Activated gamma-delta T cell treated with Interleukin-2 at 50 U/mL for 16 hours (primary cell): Measurements from ENCODE around the gene TEP1.
A peak's percentile ranks its signal among the peaks of the same experiment; 100 is the strongest.
"Not testable (repeated sequence)": the region's sequence is repeated elsewhere in the genome, so short reads cannot be mapped to it uniquely, and the experiment has no call there.

Experiments used
- DNase-seq: peaks from one replicate; pipeline ENCODE4 v3.0.0-alpha.2; 2020

The TEP1 gene

GRCh38 chr14:20386276-20386855 is 26.9 kb downstream of the TEP1 start:
- no peak for DNase-seq

- DNase-seq: no peak
These were observed 28.4 kb downstream of the TEP1 start for GRCh38 chr14:20384886-20385285.

DNA sequence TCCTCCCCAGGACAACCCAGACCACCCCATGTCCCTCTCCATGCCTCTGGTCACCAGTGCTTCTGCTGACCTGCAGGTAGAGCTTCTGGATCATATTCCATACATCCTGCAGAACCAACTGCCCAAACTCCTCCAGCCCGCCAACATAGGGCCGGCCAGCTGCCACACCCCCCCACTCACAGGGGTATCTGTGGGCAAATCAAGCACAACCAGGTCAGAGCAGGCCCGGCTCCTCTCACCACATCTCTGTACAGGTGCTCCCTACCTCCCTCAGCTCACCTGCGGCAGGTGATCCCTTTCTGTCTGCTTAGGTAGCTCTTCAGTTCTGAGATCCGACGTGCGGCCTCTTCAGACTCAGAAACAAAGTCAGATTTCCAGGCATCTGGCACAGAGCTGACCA is 29.0 kb downstream of the TEP1 start:
- no peak for DNase-seq

DNA sequence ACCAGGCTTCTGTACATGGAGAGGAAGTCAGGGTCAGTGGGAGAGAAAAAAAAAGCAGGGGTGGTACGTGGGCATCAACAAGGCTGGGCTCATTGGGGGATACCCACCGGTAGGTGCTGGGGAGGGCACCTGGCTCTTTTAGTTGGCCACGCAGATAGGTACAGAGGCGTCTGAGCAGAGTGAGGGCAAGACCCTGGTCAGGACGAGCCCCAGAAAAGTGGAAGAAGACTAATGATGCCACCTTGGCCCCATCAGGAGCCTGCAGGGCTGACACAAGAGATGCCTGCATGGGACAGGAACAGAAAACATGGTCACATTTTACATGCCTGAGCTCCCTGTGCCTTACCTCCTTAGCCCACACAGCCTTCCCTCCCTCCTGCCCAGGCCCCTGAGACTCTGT is 29.7 kb downstream of the TEP1 start:
- DNase-seq: no peak

- no peak for DNase-seq
These were observed 30.3 kb downstream of the TEP1 start for GRCh38 chr14:20383032-20383431.

- DNase-seq: no peak
These were observed 30.8 kb downstream of the TEP1 start for GRCh38 chr14:20382526-20382925.

GRCh38 chr14:20381341-20381740 is 32.0 kb downstream of the TEP1 start:
- no peak for DNase-seq

- DNase-seq: no peak
These were observed 32.6 kb downstream of the TEP1 start for GRCh38 chr14:20380681-20381080.

DNA sequence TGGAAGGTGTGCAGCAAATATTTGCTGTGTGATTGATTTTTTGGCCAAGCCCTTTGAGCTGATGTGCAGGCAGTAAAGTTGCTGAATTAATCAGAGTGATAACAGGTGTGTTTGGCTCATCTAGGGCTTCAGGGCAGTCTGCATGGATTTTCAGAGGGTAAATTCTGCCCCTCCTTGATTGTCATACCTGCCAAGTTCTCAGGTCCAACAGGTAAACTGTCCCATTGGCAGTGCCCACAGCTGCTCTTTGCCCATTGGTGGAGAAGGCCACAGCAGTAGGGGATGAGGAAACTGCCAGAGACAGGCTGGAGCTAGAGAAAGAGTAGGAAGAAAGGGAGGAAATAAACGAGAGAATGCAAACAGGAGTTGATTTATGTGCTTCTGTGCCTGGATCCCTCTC is 33.6 kb downstream of the TEP1 start:
- no peak for DNase-seq

- no peak for DNase-seq
These were observed 36.1 kb downstream of the TEP1 start for GRCh38 chr14:20377171-20377570.

DNA sequence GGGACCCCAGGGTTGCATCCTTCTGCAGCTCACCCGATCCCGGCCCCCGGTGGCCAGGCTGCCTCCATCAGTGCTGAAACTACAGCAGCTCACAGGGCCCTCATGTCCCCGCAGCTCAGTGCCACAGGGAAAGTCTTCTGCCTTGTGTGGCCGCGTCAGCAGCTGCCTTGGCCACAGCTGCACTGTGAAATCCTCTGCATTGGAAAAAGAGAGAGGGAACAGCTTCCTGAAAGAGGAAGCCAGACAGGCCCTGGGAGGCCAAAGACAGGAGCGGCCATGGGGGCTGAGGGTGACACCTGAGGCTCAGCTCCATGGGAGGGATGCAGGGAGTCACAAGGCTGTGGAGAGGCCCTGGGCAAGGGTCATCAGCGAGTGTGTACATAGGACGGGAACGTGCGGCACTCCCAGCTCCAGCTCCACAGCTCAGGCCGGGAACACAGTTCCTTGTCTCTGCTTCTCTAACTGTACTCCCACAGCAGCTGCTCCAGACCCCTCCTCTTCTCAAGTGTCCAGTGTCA is 37.2 kb downstream of the TEP1 start:
- no peak for DNase-seq

- no peak for DNase-seq
These were observed 37.8 kb downstream of the TEP1 start for GRCh38 chr14:20375471-20375870.

GRCh38 chr14:20372796-20373195 is 40.5 kb downstream of the TEP1 start:
- no peak for DNase-seq

GRCh38 chr14:20365928-20366327 is 47.4 kb downstream of the TEP1 start:
- no peak for DNase-seq

GRCh38 chr14:20358474-20358873 is 54.8 kb downstream of the TEP1 start:
- not testable (repeated sequence) for DNase-seq

DNA sequence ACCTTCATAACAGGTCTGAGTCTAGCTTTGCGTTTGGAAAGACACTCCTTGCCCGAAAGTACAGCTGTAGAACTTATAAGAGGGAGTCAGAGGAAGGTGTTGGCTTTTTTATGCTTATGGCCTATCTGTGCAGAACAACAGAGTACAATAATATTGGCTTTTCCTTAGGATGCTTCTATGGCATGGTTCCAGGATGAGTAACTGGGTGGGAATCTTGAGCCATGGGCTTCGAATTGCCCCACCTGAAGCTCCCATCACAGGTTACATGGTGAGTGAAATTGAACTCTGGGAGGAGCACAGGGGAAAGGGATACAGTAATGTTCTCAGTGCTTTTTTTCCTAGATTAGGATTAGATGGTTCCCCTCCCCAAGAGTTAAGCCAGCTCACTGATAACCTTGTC is 56.9 kb downstream of the TEP1 start:
- no peak for DNase-seq

DNA sequence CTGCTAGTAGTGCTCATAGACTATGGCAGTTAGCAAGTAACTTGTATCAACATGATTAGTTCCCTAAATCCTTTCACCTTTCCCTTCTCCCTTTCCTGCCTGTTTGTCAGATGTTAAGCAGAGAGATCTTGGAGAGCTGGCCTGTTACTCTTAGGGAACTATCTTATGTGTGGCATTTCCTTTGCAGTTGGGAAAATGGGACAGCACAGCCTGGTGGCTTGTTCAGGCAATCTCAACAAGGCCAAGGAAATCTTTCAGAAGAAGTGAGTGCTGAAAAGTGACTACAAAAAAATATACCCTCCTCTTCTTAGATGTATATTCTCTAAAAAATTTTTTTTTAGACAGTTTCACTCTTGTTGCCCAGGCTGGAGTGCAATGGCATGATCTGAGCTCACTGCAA is 62.4 kb downstream of the TEP1 start:
- DNase-seq: no peak

DNA sequence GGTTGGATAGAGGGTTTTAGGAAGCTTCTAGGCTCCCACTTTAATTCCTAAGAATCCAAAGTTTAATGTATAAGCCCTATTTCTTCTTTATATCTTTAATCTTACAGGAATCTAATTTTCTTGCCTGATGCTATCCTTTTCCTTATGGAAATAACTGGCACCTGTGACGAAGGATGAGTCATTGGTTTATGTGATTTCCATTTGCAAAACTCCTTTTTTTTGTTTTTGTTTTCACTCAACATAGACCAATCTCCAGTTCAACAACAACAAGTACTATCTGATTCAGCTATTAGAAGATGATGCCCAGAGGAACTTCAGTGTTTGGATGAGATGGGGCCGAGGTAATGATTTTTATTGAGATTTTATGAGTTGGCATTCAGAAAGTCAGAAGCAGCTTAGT is 63.0 kb downstream of the TEP1 start:
- no peak for DNase-seq

DNA sequence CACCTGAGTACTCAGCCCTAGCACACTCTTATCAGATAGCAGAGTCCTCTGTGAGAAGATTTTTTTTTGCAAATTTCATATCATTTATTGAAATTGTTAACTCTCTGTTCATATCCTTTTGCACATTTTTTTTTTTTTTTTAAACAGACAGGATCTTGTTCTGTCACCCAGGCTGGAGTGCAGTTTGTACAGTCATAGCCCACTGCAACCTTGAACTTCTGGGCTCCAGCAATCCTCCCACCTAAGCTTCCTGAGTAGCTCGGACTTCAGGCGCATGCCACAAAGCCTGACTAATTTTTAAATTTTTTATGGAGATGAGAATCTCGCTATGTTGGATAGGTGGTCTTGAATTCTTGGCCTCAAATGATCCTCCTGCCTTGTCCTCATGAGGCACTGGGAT is 65.6 kb downstream of the TEP1 start:
- no peak for DNase-seq

DNA sequence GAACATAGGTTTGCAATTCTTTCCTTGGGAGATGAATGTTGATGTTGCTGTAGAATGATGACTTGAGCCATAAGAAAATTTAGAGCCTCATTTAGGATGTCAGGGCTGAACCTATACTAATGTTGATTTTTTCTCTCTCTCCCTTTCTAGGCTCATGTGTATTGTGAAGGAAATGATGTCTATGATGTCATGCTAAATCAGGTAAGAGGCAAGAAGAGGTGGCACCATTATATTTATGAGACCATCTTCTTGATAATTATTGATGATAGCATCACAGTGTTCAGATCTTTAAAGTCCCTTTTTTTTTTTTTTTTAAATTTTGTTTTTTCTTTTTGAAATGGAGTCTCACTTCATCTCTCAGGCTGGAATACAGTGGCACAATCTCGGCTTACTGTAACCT is 66.6 kb downstream of the TEP1 start:
- DNase-seq: no peak

- no peak for DNase-seq
These were observed 67.9 kb downstream of the TEP1 start for GRCh38 chr14:20345366-20345765.

GRCh38 chr14:20343862-20344220 is 69.5 kb downstream of the TEP1 start:
- no peak for DNase-seq

- peak; percentile 80 for DNase-seq
These were observed 70.0 kb downstream of the TEP1 start, which contains the start of gene PARP2 for GRCh38 chr14:20343092-20343861. PARP2 (plus strand) TSS chr14:20343635; CDS start chr14:20343642, 7 bp downstream.

GRCh38 chr14:20341646-20342045 is 71.7 kb downstream of the TEP1 start:
- DNase-seq: no peak

- DNase-seq: not testable (repeated sequence)
These were observed 72.3 kb downstream of the TEP1 start for GRCh38 chr14:20341032-20341431.
